Measurements from ENCODE around the gene DHRSX.

GRCh38 chrX:2478546-2479419 is 22.0 kb downstream of the DHRSX start:
- TF ChIP-seq ARNTL (CRISPR knock-in tag; IDR thresholded peaks at IDR 0.05; ENCODE audit: borderline replicate concordance, low read depth) (no peak), ZFP3 (CRISPR knock-in tag; IDR thresholded peaks at IDR 0.05) (no peak), GLIS3 (CRISPR knock-in tag; IDR thresholded peaks at IDR 0.05) (no peak), BACH2 (CRISPR knock-in tag; IDR thresholded peaks at IDR 0.05; ENCODE audit: borderline replicate concordance) (no peak), CREB5 (CRISPR knock-in tag; IDR thresholded peaks at IDR 0.05; ENCODE audit: low read depth) (no peak), ZFP30 (CRISPR knock-in tag; IDR thresholded peaks at IDR 0.05) (no peak), ESRRG (CRISPR knock-in tag; IDR thresholded peaks at IDR 0.05) (no peak), CSDC2 (CRISPR knock-in tag; IDR thresholded peaks at IDR 0.05) (no peak), RARB (CRISPR knock-in tag; IDR thresholded peaks at IDR 0.05) (no peak), CSRNP3 (CRISPR knock-in tag; IDR thresholded peaks at IDR 0.05) (no peak), ZNF70 (CRISPR knock-in tag; IDR thresholded peaks at IDR 0.05) (no peak), ZC3H10 (CRISPR knock-in tag; IDR thresholded peaks at IDR 0.05) (no peak)

Data from SK-N-SH treated with all-trans-retinoic acid at 6 μM for 48 hours (cell line).